ENCODE results near the gene VPS45.

- TF ChIP-seq CTCF (IDR thresholded peaks at IDR 0.05) = no peak
- TF ChIP-seq EP300 (IDR thresholded peaks at IDR 0.05) = no peak
- no peak for TF ChIP-seq POLR2AphosphoS5 (IDR thresholded peaks at IDR 0.05)
- TF ChIP-seq POLR2A (IDR thresholded peaks at IDR 0.05; ENCODE audit: low read depth) = no peak
These were observed 92.0 kb downstream of the VPS45 start for GRCh38 chr1:150159550-150159949.
